ENCODE measurements around the gene KIFC1. TPM values are rescaled to one million over a fixed set of nuclear protein-coding genes. Genes with fewer than 3 reads are reported as not detected.

Gene KIFC1
- total RNA-seq, 3 donors from 2014 or later (not counting 1 experiment from before 2014, with no cell fraction given): 2.7 to 4.6 (median 3.3) TPM

DNA sequence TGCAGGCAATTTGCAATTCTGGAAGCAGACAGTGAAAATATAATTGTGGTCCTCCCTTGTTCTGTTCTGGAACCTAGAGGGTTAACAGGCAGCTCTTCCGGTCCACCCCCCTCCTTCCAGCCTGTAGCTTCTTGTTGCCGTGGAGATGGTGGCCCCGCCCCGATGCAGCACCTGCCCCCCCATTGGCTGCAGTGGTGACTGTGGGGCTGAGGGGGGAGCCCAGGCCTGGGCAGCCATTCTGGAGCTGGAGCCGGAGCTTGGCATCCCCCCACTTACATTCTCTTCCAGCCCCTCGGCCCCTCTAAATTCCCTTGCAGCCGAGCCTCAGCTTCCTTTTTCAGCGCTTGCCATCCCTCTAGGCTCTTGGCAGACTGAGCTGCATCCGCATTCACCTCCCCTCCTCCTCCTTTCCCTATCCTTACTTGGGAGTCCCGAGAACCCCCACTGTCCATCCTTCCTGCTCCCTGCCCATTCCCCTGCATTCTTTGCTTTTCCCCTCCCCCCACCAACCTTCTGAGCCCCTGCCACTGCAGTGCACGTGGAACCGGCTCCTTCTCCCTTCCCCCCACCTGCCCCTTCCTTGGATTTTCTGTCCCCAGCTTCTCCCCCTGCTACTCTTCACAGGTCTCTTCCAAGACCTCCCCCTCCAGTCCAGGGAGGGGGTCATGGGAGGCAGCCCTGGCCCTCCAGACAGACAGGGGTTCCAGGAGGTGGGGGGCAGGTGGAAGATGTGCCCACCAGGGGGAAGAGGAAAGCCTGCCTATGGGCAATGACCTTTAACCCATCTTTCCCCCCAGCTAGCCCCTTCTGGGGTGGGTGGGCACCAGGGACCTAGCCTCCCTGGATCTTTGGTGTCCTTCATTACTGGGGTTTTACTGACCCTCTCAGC, 39.6 kb downstream of the KIFC1 start:
- TF ChIP-seq, protein P1, sequence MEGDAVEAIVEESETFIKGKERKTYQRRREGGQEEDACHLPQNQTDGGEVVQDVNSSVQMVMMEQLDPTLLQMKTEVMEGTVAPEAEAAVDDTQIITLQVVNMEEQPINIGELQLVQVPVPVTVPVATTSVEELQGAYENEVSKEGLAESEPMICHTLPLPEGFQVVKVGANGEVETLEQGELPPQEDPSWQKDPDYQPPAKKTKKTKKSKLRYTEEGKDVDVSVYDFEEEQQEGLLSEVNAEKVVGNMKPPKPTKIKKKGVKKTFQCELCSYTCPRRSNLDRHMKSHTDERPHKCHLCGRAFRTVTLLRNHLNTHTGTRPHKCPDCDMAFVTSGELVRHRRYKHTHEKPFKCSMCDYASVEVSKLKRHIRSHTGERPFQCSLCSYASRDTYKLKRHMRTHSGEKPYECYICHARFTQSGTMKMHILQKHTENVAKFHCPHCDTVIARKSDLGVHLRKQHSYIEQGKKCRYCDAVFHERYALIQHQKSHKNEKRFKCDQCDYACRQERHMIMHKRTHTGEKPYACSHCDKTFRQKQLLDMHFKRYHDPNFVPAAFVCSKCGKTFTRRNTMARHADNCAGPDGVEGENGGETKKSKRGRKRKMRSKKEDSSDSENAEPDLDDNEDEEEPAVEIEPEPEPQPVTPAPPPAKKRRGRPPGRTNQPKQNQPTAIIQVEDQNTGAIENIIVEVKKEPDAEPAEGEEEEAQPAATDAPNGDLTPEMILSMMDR (IDR thresholded peaks at IDR 0.05): no peak
- Mint-ChIP-seq H3K27me3 (ENCODE audit: low read depth in 2 of 2) (no peaks in the 10 kb centered on the region), H3K27ac (peak overlapping the region; percentile 88 to 92), H3K4me1 (peaks cover 57 to 74% of the 10 kb centered on the region in 2 donors), H3K36me3 (no peaks in the 10 kb centered on the region), H3K4me3 (peak overlapping the region; percentile 89), H3K9me3 (no peaks in the 10 kb centered on the region)
- Histone ChIP-seq H3K4me3 (ENCODE audit: low read length) (peak overlapping the region; percentile 6), H3K4me1 (ENCODE audit: control insufficient read depth, insufficient read depth, low read length) (peaks cover 64% of the 10 kb centered on the region), H3K27me3 (ENCODE audit: control insufficient read depth, insufficient read depth, low read length) (no peaks in the 10 kb centered on the region), H3K27ac (ENCODE audit: low read length) (peak overlapping the region; percentile 73), H3K9me3 (ENCODE audit: control insufficient read depth, insufficient read depth, low read length) (no peaks in the 10 kb centered on the region), H3K36me3 (ENCODE audit: control insufficient read depth, insufficient read depth, low read length) (peaks cover 9% of the 10 kb centered on the region)
- DNase-seq (peak; percentile 83 to 91), ATAC-seq (peak; percentile 61 to 82 (median 76))
- WGBS (ENCODE audit: insufficient coverage): 10% methylated on average over 9 of the region's 12 CpGs
- intact Hi-C loops (cut with micrococcal nuclease): no loop called here

DNA sequence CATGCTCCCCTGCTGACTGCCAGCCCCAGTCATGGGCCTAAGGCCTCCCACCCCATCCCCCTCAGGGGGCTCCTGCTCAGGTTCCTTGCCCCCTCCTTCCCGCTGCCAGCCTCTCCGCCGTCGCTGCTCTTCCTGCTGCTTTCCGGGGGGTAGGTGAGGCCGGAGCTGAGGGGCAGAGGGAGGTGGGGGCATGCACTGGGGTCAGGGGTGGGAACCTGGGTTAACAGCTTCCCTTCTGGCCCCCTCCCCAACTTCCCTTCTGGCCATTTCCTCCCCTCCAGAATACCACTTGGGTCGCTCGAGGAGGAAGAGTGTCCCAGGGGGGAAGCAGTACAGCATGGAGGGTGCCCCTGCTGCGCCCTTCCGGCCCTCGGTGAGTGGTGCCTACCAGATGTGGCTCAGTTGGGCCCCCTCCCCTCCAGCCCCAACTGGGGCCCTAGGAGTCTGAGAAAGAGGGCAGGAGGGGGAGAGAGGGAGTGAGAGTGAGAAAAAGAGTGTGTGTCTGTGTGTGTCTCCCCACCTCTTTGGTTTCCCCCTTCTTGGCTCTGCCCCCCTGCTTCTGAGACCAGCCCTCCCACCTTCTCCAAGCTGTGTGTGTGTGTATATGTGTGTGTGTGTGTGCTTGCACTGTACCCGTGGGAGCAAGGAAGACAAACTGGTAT, 40.4 kb downstream of the KIFC1 start:
- WGBS (ENCODE audit: insufficient coverage): 6% methylated on average over 5 of the region's 12 CpGs
- ATAC-seq: peak in 1 of 3 donors; percentile 12

DNA sequence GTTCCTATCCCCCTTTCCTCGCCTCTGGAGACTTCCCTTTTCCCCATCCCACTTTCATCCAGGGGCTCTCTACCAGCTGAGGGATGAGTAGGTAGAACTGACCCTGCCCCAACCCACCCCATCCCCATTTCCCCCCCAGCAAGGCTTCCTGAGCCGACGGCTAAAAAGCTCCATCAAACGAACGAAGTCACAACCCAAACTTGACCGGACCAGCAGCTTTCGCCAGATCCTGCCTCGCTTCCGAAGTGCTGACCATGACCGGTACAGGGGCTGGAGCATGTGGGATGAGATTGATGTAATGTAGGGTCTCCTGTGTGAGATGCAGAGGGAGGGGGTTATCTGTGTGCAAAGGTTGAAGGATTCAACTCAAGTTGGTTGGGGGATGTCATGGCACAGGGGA, 40.9 kb downstream of the KIFC1 start:
- H3K36me3 ChIP-seq (ENCODE audit: control insufficient read depth, insufficient read depth, low read length): peaks cover 19% of the 10 kb centered on the region
- no peaks in the 10 kb centered on the region for H3K9me3 ChIP-seq (ENCODE audit: control insufficient read depth, insufficient read depth, low read length)
- TF ChIP-seq, protein P1 (IDR thresholded peaks at IDR 0.05): no peak
- no peak overlapping the region for H3K4me3 ChIP-seq (ENCODE audit: low read length)
- ATAC-seq (no peak), DNase-seq (no peak)
- intact Hi-C loops (cut with micrococcal nuclease): no loop called here
- no peaks in the 10 kb centered on the region for H3K27me3 ChIP-seq (ENCODE audit: control insufficient read depth, insufficient read depth, low read length)
- H3K27ac ChIP-seq (ENCODE audit: low read length): no peak overlapping the region
- peak overlapping the region; percentile 78 for H3K4me3 Mint-ChIP-seq
- 52% methylated on average over 9 of the region's 10 CpGs for WGBS (ENCODE audit: insufficient coverage)
- no peaks in the 10 kb centered on the region for H3K9me3 Mint-ChIP-seq
- H3K4me1 Mint-ChIP-seq: peaks cover 47 to 61% of the 10 kb centered on the region in 2 donors
- no peaks in the 10 kb centered on the region for H3K27me3 Mint-ChIP-seq (ENCODE audit: low read depth in 2 of 2)
- peaks cover 5% of the 10 kb centered on the region for H3K36me3 Mint-ChIP-seq
- peak overlapping the region; percentile 59 to 92 for H3K27ac Mint-ChIP-seq
- peaks cover 51% of the 10 kb centered on the region for H3K4me1 ChIP-seq (ENCODE audit: control insufficient read depth, insufficient read depth, low read length)

More for the DNA sequence above, 40.4 kb downstream of the KIFC1 start:
- Mint-ChIP-seq H3K9me3 (no peaks in the 10 kb centered on the region), H3K27ac (peak overlapping the region; percentile 59 to 92), H3K4me3 (peak overlapping the region; percentile 67), H3K4me1 (peaks cover 52 to 66% of the 10 kb centered on the region in 2 donors), H3K27me3 (ENCODE audit: low read depth in 2 of 2) (no peaks in the 10 kb centered on the region), H3K36me3 (no peaks in the 10 kb centered on the region)
- peak overlapping the region; percentile 15 for H3K27ac ChIP-seq (ENCODE audit: low read length)
- intact Hi-C loops (cut with micrococcal nuclease): no loop called here
- H3K4me3 ChIP-seq (ENCODE audit: low read length): peak overlapping the region; percentile 3
- H3K36me3 ChIP-seq (ENCODE audit: control insufficient read depth, insufficient read depth, low read length): peaks cover 14% of the 10 kb centered on the region
- peaks cover 57% of the 10 kb centered on the region for H3K4me1 ChIP-seq (ENCODE audit: control insufficient read depth, insufficient read depth, low read length)
- TF ChIP-seq, protein P1 (IDR thresholded peaks at IDR 0.05): no peak
- DNase-seq: peak in 1 of 2 donors; percentile 34
- H3K27me3 ChIP-seq (ENCODE audit: control insufficient read depth, insufficient read depth, low read length): no peaks in the 10 kb centered on the region
- no peaks in the 10 kb centered on the region for H3K9me3 ChIP-seq (ENCODE audit: control insufficient read depth, insufficient read depth, low read length)

All from natural killer cell (primary cell).